H1 (cell line): ENCODE measurements around the gene FOXP4. TPM values are rescaled to one million over a fixed set of nuclear protein-coding genes. Genes with fewer than 3 reads are reported as not detected.

ENCODE experiments used
- CTCF ChIA-PET: fragments of 300-600 bp; sonication (Branson Sonifier 250); formaldehyde crosslinking; loops from one replicate; lab custom pipeline; 2021; ENCODE audit not compliant: partially characterized antibody; lab: Charles Lee
- POLR2A ChIA-PET: fragments of 300-600 bp; sonication (Branson Sonifier 250); formaldehyde crosslinking; loops from one replicate; lab custom pipeline; 2021; ENCODE audit warnings: inconsistent platforms; ENCODE audit not compliant: partially characterized antibody; lab: Charles Lee
- DNase-seq, 2 experiments: peaks; one replicate each; pipeline versions ENCODE4 v3.0.0 to v3.0.0-alpha.2; 2010 to 2022; ENCODE audit warnings: low spot score in 2 of 2, low read depth in 1 of 2, mixed read lengths in 1 of 2
- FAIRE-seq: peaks from 2 replicates; lab custom pipeline; 2011; peaks lifted over from hg19 to GRCh38; lab: Jason Lieb, UNC
- H2AFZ ChIP-seq: 2 replicates; pipeline ENCODE4 v1.8.1; 2012; ENCODE audit warnings: low read length, inconsistent platforms
- H2AK5ac ChIP-seq: 2 replicates; pipeline ENCODE4 v1.6.1; 2013; ENCODE audit warnings: low read depth, low read length
- H2BK120ac ChIP-seq: replicated peaks from 2 replicates; pipeline ENCODE3; 2013; ENCODE audit warnings: low read depth, low read length, inconsistent platforms
- H2BK12ac ChIP-seq: 2 replicates; pipeline ENCODE4 v1.6.1; 2013; ENCODE audit warnings: low read depth, low read length
- H2BK15ac ChIP-seq: 2 replicates; pipeline ENCODE4 v1.6.1; 2013; ENCODE audit warnings: low read length
- H2BK20ac ChIP-seq: 2 replicates; pipeline ENCODE4 v1.6.1; 2013; ENCODE audit warnings: low read length
- H2BK5ac ChIP-seq: 2 replicates; pipeline ENCODE4 v1.6.1; 2013; ENCODE audit warnings: low read depth, low read length
- H3K14ac ChIP-seq: 2 replicates; pipeline ENCODE4 v1.6.1; 2013; ENCODE audit warnings: inconsistent platforms; ENCODE audit not compliant: insufficient read length
- H3K18ac ChIP-seq: 2 replicates; pipeline ENCODE4 v1.6.1; 2013; ENCODE audit warnings: low read length; ENCODE audit errors: extremely low read depth
- H3K23ac ChIP-seq: 2 replicates; pipeline ENCODE4 v1.6.1; 2013; ENCODE audit warnings: inconsistent platforms; ENCODE audit not compliant: insufficient read length
- H3K23me2 ChIP-seq: 2 replicates; pipeline ENCODE4 v1.6.1; 2013; ENCODE audit warnings: low read depth, low read length
- H3K27ac ChIP-seq: 2 replicates; pipeline ENCODE4 v1.6.1; 2011; ENCODE audit warnings: low read depth, low read length, inconsistent platforms
- H3K27me3 ChIP-seq, 4 experiments: replicated peaks in 1 of 4; 1 replicate in 1 of 4; 2 replicates in 3 of 4; pipeline versions ENCODE4 v1.6.1 to v1.8.1; 2011 to 2013; ENCODE audit warnings: low read length in 3 of 4, mild to moderate bottlenecking in 3 of 4, inconsistent platforms in 2 of 4, mixed read lengths in 2 of 4, moderate library complexity in 1 of 4; ENCODE audit not compliant: control insufficient read depth in 3 of 4, insufficient read depth in 3 of 4; ENCODE audit errors: extremely low read depth in 1 of 4
- H3K36me3 ChIP-seq, 4 experiments: 2 replicates each; pipeline versions ENCODE4 v1.6.1 to v1.8.1; 2011 to 2013; ENCODE audit warnings: mild to moderate bottlenecking in 4 of 4, low read length in 3 of 4, moderate library complexity in 2 of 4, control low read depth in 1 of 4, inconsistent platforms in 1 of 4; ENCODE audit not compliant: insufficient read depth in 4 of 4, control insufficient read depth in 2 of 4
- H3K4ac ChIP-seq: replicated peaks from 2 replicates; pipeline ENCODE3; 2013; ENCODE audit warnings: low read length, low read depth, mixed read lengths, inconsistent platforms; ENCODE audit not compliant: insufficient read length
- H3K4me1 ChIP-seq, 4 experiments: replicated peaks in 1 of 4; 1 replicate in 1 of 4; 2 replicates in 3 of 4; pipeline versions ENCODE4 v1.6.1 to v1.8.1; 2011 to 2013; ENCODE audit warnings: low read length in 3 of 4, inconsistent platforms in 2 of 4, mixed read lengths in 1 of 4; ENCODE audit not compliant: insufficient read depth in 4 of 4, control insufficient read depth in 3 of 4
- H3K4me2 ChIP-seq, 2 experiments: 2 replicates each; pipeline versions ENCODE4 v1.6.1 to v1.8.1; 2011 to 2013; ENCODE audit warnings: low read depth in 2 of 2, low read length in 2 of 2, control low read depth in 1 of 2, inconsistent platforms in 1 of 2, mild to moderate bottlenecking in 1 of 2; ENCODE audit not compliant: insufficient read depth in 1 of 2
- H3K4me3 ChIP-seq, 4 experiments: fragments of 200-600, 300-600 bp in 1 of 4; sonication (generic), shearing (Covaris generic), sonication (Bioruptor Twin) in 1 of 4; 2 replicates each; pipeline versions ENCODE4 v1.5.1 to v1.8.1; 2011 to 2016; ENCODE audit warnings: low read length in 4 of 4, low read depth in 3 of 4, control low read depth in 2 of 4, inconsistent platforms in 2 of 4, mild to moderate bottlenecking in 2 of 4, mixed read lengths in 1 of 4, moderate library complexity in 1 of 4; ENCODE audit not compliant: insufficient read depth in 2 of 4; ENCODE audit errors: extremely low read depth in 1 of 4
- H3K56ac ChIP-seq: replicated peaks from 2 replicates; pipeline ENCODE3; 2013; ENCODE audit warnings: low read depth, mild to moderate bottlenecking, mixed read lengths, low read length, inconsistent platforms; ENCODE audit not compliant: insufficient read length
- H3K79me1 ChIP-seq: 2 replicates; pipeline ENCODE4 v1.6.1; 2013; ENCODE audit warnings: low read depth, low read length, control low read depth
- H3K79me2 ChIP-seq, 2 experiments: 2 replicates each; pipeline versions ENCODE4 v1.6.1 to v1.8.1; 2012 to 2013; ENCODE audit warnings: low read length in 2 of 2, mild to moderate bottlenecking in 2 of 2, inconsistent platforms in 1 of 2; ENCODE audit not compliant: insufficient read depth in 2 of 2, control insufficient read depth in 1 of 2
- H3K9ac ChIP-seq, 4 experiments: replicated peaks in 1 of 4; 1 replicate in 1 of 4; 2 replicates in 3 of 4; pipeline versions ENCODE4 v1.6.1 to v1.8.1; 2011 to 2013; ENCODE audit warnings: low read depth in 3 of 4, low read length in 3 of 4, control low read depth in 2 of 4, mild to moderate bottlenecking in 2 of 4, moderate library complexity in 2 of 4, inconsistent platforms in 1 of 4; ENCODE audit errors: extremely low read depth in 1 of 4
- H3K9me3 ChIP-seq, 2 experiments: 2 replicates each; pipeline versions ENCODE4 v1.6.1 to v1.8.1; 2012 to 2013; ENCODE audit warnings: mild to moderate bottlenecking in 2 of 2, moderate library complexity in 2 of 2, control low read depth in 1 of 2, inconsistent platforms in 1 of 2, low read depth in 1 of 2, low read length in 1 of 2, mixed read lengths in 1 of 2; ENCODE audit not compliant: insufficient read depth in 2 of 2
- H4K20me1 ChIP-seq, 2 experiments: replicated peaks in 1 of 2; 2 replicates each; pipeline versions ENCODE3 to v1.8.1; 2011 to 2013; ENCODE audit warnings: inconsistent platforms in 2 of 2, low read length in 2 of 2, mild to moderate bottlenecking in 1 of 2; ENCODE audit not compliant: insufficient read depth in 2 of 2, control insufficient read depth in 1 of 2
- H4K5ac ChIP-seq: 2 replicates; pipeline ENCODE4 v1.6.1; 2013; ENCODE audit warnings: low read length, low read depth, mixed read lengths, inconsistent platforms; ENCODE audit not compliant: insufficient read length
- H4K8ac ChIP-seq: 2 replicates; pipeline ENCODE4 v1.8.0; 2013; ENCODE audit warnings: mild to moderate bottlenecking, moderate library complexity, low read length, inconsistent platforms; ENCODE audit not compliant: insufficient read depth; ENCODE audit errors: extremely low read depth
- H4K91ac ChIP-seq: replicated peaks from 2 replicates; pipeline ENCODE3; 2013; ENCODE audit warnings: low read length, mixed read lengths, inconsistent platforms; ENCODE audit not compliant: insufficient read length
- GABPA ChIP-seq: IDR thresholded peaks from 2 replicates; pipeline ENCODE4 v1.6.1; 2011; ENCODE audit warnings: mild to moderate bottlenecking, low read length, moderate library complexity, borderline replicate concordance; ENCODE audit not compliant: insufficient read depth
- POLR2A ChIP-seq, 2 experiments: IDR thresholded peaks; 1 replicate in 1 of 2; 2 replicates in 1 of 2; pipeline ENCODE4 v1.6.1; 2011; ENCODE audit warnings: low read depth in 2 of 2, low read length in 2 of 2, mild to moderate bottlenecking in 2 of 2; ENCODE audit errors: control extremely low read depth in 1 of 2
- RFX5 ChIP-seq: IDR thresholded peaks from 2 replicates; pipeline ENCODE4 v1.6.1; 2011; ENCODE audit warnings: low read depth, low read length, improper control_type of control experiment, borderline replicate concordance
- RNF2 ChIP-seq: fragments of 200-900, 300-1000 bp; sonication (generic); IDR thresholded peaks from 2 replicates; pipeline ENCODE4 v1.7.1; 2016; ENCODE audit warnings: borderline replicate concordance, low read depth, mild to moderate bottlenecking, antibody characterized with exemption, low read length; ENCODE audit not compliant: poor library complexity, severe bottlenecking; ENCODE audit errors: missing control alignments
- SIX5 ChIP-seq: IDR thresholded peaks from 2 replicates; pipeline ENCODE4 v1.6.1; 2011; ENCODE audit warnings: mild to moderate bottlenecking, low read depth, low read length
- TAF1 ChIP-seq: IDR thresholded peaks from 2 replicates; pipeline ENCODE4 v1.6.1; 2011; ENCODE audit warnings: mild to moderate bottlenecking, low read depth, low read length
- TAF7 ChIP-seq: optimal IDR thresholded peaks from 2 replicates; pipeline ENCODE3; 2011; ENCODE audit warnings: low read depth, mild to moderate bottlenecking, inconsistent platforms, low read length, moderate library complexity, borderline replicate concordance
- WGBS, 2 experiments: shearing (Covaris generic) in 1 of 2; methylation state at CpG; one replicate each; pipeline versions ENCODE4 v1.1.6 to v1.1.7; 2013 to 2015; ENCODE audit warnings: low lambda C conversion rate in 2 of 2, mixed read lengths in 2 of 2, inconsistent platforms in 1 of 2, low coverage in 1 of 2, missing lambda C conversion rate in 1 of 2; ENCODE audit not compliant: insufficient replicate concordance in 2 of 2, insufficient coverage in 1 of 2, insufficient read length in 1 of 2; ENCODE audit errors: extremely low coverage in 1 of 2, missing lambda C conversion rate in 1 of 2; 5-methylcytosine and 5-hydroxymethylcytosine counted together
- polyA plus RNA-seq, 7 experiments: library from polyadenylated mRNA; depleted of rRNA in 3 of 7; stranded (reverse) in 5 of 7; unstranded in 2 of 7; fragments of >200 nt in 5 of 7; fragments of 200-250 nt in 2 of 7; gene quantifications; 1 replicate in 5 of 7; 2 replicates in 1 of 7; 4 replicates in 1 of 7; pipeline versions ENCODE4 v1.2.1 to v1.2.3, GENCODE V29; 2011 to 2013; ENCODE audit warnings: missing spikeins in 2 of 7, mixed read lengths in 2 of 7
- total RNA-seq: library from RNA; stranded (reverse); fragmentation: NEBNext Ultra II Directional; extraction: Animal tissue kit (Norgen Biotek cat#: 25700); gene quantifications from 2 replicates; pipeline ENCODE4 v1.2.1, GENCODE V29; 2021

The FOXP4 gene
- total and polyA plus RNA-seq, 2 of the 8 experiments (the other 6 are each of a cell fraction or from before 2014, with no cell fraction given): 4.8 to 13.3 TPM

DNA sequence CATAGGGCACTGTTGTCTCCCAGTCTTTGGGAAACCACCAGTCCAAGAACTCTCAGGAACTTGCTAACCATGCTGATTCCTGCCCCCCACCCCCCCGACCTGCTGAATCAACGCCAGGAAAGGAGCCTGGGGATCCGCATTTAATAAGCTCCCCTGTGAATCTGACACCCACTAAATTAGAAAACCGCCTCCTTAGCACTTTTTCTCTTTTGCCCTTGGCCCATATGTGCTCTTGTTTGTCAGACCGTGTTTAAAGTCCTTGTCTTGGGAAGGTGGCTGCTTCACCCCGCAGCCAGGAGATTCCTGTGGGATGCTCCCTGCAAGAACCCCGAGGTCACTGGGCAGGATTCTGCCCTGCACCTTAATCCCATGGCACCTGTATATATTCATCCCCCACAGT is 15.7 kb upstream of the FOXP4 start:
- ChIA-PET POLR2A (interaction anchor here (1.0 kb wide), 1 partner anchor 28 kb away, joined by 3 read pairs; no protein-coding TSS in a partner anchor), CTCF (interaction anchor here (0.6 to 1.6 kb wide), 7 partner anchors 13 to 1068 kb away, joined by 3 to 5 read pairs (median 3); no protein-coding TSS in a partner anchor)
- Histone ChIP-seq H2BK12ac (no peak overlapping the region), H3K9me3 (no peaks in the 10 kb centered on the region), H3K36me3 (no peaks in the 10 kb centered on the region), H4K20me1 (no peaks in the 10 kb centered on the region), H4K8ac (no peak overlapping the region), H3K4me3 (no peak overlapping the region), H2BK20ac (no peak overlapping the region), H2BK5ac (no peak overlapping the region), H2BK15ac (no peak overlapping the region), H3K4ac (no peak overlapping the region), H2AFZ (no peak overlapping the region), H3K4me2 (no peak overlapping the region), H3K18ac (no peak overlapping the region), H3K23ac (no peak overlapping the region), H3K23me2 (no peaks in the 10 kb centered on the region), H3K79me1 (no peaks in the 10 kb centered on the region), H3K14ac (no peak overlapping the region), H3K27me3 (peaks cover 0 to 13% (median 3%) of the 10 kb centered on the region in 4 experiments; a peak in 6 of 7 replicates), H3K56ac (no peak overlapping the region), H3K4me1 (peaks cover 4 to 18% (median 10%) of the 10 kb centered on the region in 4 experiments; a peak in 5 of 7 replicates), H2BK120ac (no peak overlapping the region), H3K27ac (no peak overlapping the region), H4K91ac (no peak overlapping the region), H4K5ac (no peak overlapping the region), H3K9ac (no peak overlapping the region), H2AK5ac (no peak overlapping the region), H3K79me2 (no peaks in the 10 kb centered on the region)
- no peak for TF ChIP-seq SIX5
- TF ChIP-seq TAF1: no peak
- no peak for TF ChIP-seq GABPA
- no peak for TF ChIP-seq TAF7
- no peak for TF ChIP-seq POLR2A (IDR thresholded peaks at IDR 0.05; ENCODE audit: control extremely low read depth in 1 of 2, low read depth in 2 of 2, low read length in 2 of 2)
- no peak for TF ChIP-seq RNF2
- TF ChIP-seq RFX5: no peak
- DNase-seq: no peak
- WGBS, 2 experiments: 69% methylated on average over 7 of the region's 7 CpGs; no CpG with 5 or more reads in 1 of the 2 experiments
- FAIRE-seq: no peak
